Stimulated activated CD8-positive, alpha-beta memory T cell treated with anti-CD3 and anti-CD28 coated beads, Interleukin-2, amount 100 ng/mL, for 1 hour (primary cell): ENCODE measurements around the gene NEO1.

Source experiments
- DNase-seq, 2 donors: peaks; one replicate each; pipeline ENCODE4 v3.0.0-alpha.2; 2020; ENCODE audit warnings: low read depth in 2 of 2

Gene NEO1

DNA sequence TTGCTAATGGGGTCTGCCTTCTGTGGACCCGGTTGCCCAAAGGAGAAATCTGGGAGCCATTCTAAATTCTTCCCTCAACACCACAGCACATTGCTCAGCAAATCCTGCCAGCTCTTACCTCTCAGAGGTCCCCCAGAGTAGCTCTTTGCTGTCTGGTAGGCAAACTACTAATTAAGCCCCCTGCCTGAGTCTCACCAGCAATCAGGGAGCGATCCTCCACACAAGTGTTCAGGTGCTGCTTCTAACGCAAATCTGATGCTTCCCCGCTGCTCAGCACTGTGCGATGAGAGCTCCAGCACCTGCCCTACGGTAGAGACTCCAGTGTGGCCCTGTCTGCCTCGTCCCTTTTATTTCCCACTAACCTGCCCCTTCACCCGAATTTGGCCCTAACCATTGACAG lies 256.0 kb downstream of the NEO1 start:
- no peak for DNase-seq

- DNase-seq = no peak
Measured at GRCh38 chr15:73313861-73314260, 261.6 kb downstream of the NEO1 start.

GRCh38 chr15:73317651-73318462 lies 265.6 kb downstream of the NEO1 start:
- no peak for DNase-seq

DNA sequence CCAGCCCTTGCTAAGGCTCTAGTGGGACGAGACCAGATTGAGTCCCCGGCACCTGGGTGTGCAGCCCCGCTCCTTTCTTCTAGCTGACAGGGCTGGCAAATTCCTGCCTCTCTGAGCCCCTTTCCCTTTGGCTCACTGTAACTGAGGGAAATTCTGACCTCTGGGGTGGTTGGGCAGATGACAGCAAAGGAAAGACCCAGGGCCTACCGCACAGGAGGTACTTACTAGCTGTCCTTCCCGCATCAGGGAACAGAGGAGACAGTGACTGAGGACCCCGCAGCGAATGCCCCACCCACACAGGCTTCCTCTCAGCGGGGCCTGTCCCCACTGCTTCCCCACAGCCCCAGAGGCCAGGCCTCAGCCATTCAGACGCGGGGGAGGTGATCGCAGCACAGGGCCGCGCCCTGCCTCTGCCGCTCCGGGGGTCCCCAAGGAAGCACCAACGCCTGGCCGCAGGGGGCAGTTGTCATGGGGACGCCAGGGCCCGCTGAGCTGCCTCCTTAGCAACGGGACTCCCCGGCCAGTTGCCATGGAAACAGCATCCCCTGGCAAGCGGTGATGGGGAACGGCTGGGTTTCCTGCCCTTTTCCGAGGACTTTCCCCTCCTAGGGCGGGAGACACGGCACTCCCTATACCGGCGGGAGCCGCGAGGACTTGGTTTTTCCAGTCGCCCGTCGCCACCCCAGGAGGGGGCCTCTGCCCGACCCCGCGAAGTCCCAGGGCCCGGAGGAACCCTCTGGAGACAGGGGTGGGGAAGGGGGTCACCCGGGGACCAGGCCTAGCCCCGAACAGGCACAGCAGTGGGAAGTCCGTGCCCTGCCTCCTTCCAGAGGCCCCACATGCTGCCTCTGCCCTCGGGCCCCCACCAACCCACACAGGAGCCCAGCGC lies 266.4 kb downstream of the NEO1 start:
- DNase-seq = no peak

DNA sequence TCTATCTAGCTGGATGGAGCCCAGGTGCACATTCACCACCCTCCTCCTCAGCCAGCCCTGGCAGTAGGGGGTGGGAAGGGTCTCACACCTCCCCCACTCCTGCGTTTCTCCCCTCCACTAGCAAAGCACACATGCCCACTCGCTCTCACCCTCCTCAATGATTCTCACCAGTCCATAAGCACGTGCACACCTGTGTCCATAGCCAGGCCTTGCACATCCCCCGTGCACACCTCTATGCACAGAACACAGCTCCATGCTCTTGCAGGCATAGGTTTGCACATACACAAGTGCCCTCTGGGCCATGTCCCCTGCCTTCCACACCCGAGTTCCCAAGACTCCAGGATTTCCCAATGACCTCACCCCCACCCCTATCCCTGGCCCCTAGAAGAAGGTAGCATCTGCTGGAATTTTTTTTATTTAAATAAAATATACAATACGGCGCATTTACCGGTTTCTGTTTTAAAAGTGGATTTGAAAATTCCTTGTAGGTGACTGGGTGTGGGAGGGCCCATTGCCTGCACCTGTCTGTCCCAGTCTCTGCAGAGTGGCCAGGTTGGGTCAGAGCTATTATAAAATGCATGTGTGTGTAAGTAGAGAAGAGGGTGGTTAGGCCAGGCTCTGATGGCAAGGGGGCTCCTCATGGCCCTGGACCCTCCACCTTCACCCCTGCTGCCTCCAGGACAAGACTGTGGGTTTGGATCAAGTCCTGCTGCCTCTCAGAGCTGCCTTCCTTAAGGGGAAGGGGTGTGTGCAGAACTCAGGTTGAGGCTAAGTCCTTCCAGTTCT lies 267.4 kb downstream of the NEO1 start:
- no peak for DNase-seq

- no peak for DNase-seq
Measured at GRCh38 chr15:73320619-73321180, 268.4 kb downstream of the NEO1 start.

GRCh38 chr15:73321496-73322450 lies 269.5 kb downstream of the NEO1 start:
- DNase-seq = no peak

DNA sequence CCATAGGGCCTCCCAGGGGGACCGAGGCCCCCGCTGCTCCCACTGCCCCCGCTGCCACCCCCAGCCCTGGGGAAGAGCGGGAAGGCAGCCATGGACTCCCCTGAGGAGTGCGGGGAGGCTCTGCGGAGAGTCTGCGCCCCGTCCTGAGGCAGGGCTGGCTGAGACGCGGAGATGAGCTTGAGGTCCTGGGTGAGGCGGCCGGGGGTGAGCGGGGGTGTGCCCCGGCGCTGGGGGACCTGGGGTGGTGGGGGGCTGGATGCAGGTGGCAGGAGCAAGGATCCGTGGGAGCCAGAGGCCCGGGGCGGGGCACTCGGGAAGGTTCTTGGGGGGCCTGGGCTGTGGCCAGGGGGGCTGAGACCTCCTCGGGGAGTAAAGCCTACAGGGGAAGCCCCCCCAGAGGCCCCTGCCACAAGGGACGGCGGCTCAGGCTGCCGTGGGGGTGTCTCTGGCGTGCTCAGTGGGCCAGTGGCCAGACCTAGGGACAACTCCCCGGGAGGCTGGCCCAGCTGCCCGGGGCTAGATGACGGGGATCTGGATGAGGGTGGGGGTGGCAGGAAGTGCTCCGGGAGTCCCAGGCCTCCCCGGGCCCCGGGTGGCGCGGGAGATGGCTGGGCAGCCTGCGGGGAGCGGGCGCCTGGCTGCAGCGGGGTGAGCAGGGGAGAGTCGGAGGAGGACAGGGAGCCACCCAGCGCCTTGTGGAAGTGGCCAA lies 270.6 kb downstream of the NEO1 start:
- DNase-seq = no peak

DNA sequence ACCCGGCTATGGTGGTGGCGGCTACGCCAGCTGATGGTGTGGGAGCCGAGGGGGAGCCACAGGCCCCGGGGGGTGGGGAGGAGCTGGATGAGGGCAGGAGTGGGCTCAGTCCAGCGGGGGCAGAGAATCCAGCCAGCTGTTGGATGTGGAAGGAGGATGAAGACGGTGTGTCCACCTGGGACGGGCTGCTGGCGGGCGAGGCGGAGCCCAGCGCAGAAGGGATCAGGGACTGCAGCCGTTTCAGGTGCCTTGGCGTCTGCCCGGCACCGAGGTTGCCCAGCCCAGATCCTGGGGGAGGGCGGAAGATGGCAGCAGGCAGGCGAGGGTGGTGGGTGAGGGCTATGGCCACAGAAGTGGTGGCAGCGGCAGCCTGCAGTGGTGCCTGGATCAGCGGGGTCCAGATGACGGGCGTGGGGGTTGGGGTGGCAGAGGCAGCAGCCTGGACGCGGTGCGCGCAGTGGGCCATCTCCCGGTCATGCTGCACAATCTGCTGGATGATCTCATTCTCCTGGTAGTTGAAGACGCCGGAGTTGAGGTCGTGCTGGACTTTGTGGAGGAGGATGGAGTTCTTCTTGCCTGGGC lies 271.2 kb downstream of the NEO1 start:
- DNase-seq = no peak

GRCh38 chr15:73323956-73324355 lies 271.7 kb downstream of the NEO1 start:
- no peak for DNase-seq

GRCh38 chr15:73324496-73325170 lies 272.4 kb downstream of the NEO1 start:
- DNase-seq = no peak

DNA sequence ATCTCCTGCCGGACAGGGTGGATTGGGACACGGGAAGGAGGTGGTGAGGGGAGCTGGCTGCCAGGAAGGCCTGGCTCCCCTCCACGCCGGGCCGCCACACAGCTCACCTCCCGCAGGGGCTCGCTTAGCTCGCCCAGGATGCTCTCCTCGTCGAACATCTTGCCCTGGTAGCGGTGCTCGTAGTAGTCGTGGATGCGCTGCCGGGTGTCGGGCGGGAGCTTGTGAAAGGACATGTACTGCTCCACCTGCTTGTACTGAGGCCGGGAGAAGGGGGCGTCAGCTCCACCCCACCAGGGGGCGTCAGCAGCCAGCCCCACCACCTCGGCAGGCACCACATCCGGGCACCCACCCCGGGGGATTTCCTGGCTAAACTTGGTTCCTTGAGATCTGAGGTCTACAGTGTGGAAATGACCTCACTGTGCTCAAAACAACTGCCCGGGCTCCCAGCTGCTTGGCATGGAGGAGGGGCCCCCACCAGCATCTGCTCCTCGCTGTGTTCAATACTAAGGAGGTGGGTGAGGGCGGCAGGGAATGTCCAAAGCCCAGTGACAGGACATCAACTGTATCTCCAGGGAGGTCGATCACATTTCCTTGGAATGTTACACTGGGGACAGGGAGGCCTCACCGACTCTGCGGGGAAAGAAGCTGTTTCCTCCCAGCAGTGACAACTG lies 273.1 kb downstream of the NEO1 start:
- DNase-seq = no peak

DNA sequence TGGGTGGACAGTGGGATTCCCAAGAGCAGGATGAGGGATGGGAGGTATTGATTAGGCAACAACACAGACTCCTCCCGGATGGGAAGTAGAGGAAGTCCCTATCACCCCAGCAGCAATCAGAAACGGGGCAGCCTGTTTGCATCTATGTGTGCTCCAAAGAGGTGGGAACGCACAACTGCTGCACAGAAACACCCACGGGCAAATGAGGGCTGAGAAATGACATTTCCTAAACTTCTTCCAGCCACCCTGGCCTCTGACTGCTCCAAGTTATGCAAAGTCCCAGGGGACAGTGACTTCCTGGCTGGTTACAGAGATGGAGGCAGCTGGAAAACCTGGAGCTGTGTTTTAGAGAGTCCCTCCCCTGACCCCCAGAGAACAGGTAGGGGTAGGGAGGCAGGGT lies 273.9 kb downstream of the NEO1 start:
- no peak for DNase-seq

GRCh38 chr15:73328149-73328820 lies 276.0 kb downstream of the NEO1 start:
- DNase-seq = no peak

GRCh38 chr15:73328981-73329380 lies 276.7 kb downstream of the NEO1 start:
- DNase-seq = no peak

DNA sequence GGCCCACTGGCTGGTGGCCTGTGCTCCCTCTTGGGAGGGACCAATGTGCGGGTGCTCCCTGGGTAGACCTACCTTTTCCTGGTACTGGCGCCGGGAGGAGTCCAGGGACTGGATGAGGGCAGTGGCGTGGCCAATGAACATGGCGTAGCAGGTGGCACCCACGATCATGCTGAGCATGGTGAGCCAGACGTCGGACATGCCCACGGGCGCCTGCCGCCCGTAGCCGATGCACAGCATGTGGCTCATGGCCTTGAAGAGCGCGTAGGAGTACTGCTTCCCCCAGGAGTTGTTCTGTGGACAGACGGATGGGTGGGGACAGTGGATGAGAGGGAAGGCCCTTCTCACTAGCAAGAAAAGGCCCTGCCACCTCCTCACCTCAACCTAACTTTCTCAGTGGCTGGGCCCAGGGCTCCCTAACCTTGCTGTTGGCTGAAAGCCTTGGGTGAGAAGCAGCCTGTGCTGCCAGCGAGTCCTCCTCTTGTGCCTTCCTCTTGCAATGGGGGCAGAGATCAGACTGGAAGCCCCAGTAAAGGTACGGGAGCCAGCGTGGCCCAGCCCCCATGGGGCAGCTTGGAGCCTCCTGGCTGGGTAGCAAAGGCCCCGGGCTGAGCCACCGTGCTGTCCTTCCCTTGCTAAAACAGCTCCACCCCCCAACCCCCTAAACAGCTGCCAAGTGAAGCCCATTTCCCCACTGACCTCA lies 277.4 kb downstream of the NEO1 start:
- no peak for DNase-seq
